HEK293 (cell line): ENCODE measurements around the gene PIM1.

ENCODE experiments used
- BCL11A ChIP-seq: fragments of 450-650 bp; formaldehyde crosslinking; IDR thresholded peaks from 2 replicates; pipeline ENCODE4 v1.5.1; 2016; ENCODE audit warnings: low read depth, missing biosample characterization, missing genetic modification characterization
- BCL11B ChIP-seq: fragments of 450-650 bp; formaldehyde crosslinking; IDR thresholded peaks from 2 replicates; pipeline ENCODE4 v1.5.1; 2016; ENCODE audit warnings: low read depth, missing biosample characterization, missing genetic modification characterization
- EGR2 ChIP-seq: fragments of 450-650 bp; formaldehyde crosslinking; IDR thresholded peaks from 2 replicates; pipeline ENCODE4 v1.5.1; 2016; ENCODE audit warnings: low read depth, missing biosample characterization, missing genetic modification characterization
- GLIS1 ChIP-seq: fragments of 450-650 bp; formaldehyde crosslinking; IDR thresholded peaks from 2 replicates; pipeline ENCODE4 v1.5.1; 2016; ENCODE audit warnings: missing biosample characterization, missing genetic modification characterization
- GLIS2 ChIP-seq: fragments of 450-650 bp; formaldehyde crosslinking; IDR thresholded peaks from 2 replicates; pipeline ENCODE4 v1.5.1; 2016; ENCODE audit warnings: missing biosample characterization, missing genetic modification characterization
- HOXA7 ChIP-seq: sonication (generic); formaldehyde crosslinking; IDR thresholded peaks from 2 replicates; pipeline ENCODE4 v1.8.1; 2022; ENCODE audit warnings: missing genetic modification reagents, borderline replicate concordance
- OSR2 ChIP-seq: fragments of 450-650 bp; formaldehyde crosslinking; IDR thresholded peaks from 2 replicates; pipeline ENCODE4 v1.5.1; 2016; ENCODE audit warnings: missing biosample characterization, missing genetic modification characterization
- PBX3 ChIP-seq: sonication (generic); formaldehyde crosslinking; IDR thresholded peaks from 2 replicates; pipeline ENCODE4 v1.8.1; 2022; ENCODE audit warnings: mild to moderate bottlenecking, moderate library complexity, missing genetic modification reagents
- PRDM10 ChIP-seq: fragments of 450-650 bp; formaldehyde crosslinking; IDR thresholded peaks from 2 replicates; pipeline ENCODE4 v1.5.1; 2016; ENCODE audit warnings: missing biosample characterization, missing genetic modification characterization
- SCRT1 ChIP-seq: fragments of 450-650 bp; formaldehyde crosslinking; IDR thresholded peaks from 2 replicates; pipeline ENCODE4 v1.5.1; 2016; ENCODE audit warnings: missing biosample characterization, missing genetic modification characterization, borderline replicate concordance
- SP2 ChIP-seq: fragments of 450-650 bp; formaldehyde crosslinking; IDR thresholded peaks from 2 replicates; pipeline ENCODE4 v1.5.1; 2016; ENCODE audit warnings: missing biosample characterization, missing genetic modification characterization
- TRIM28 ChIP-seq: IDR thresholded peaks from 2 replicates; pipeline ENCODE4 v1.6.1; 2011; ENCODE audit warnings: low read length, control low read depth, borderline replicate concordance
- YY1 ChIP-seq: fragments of 450-650 bp; formaldehyde crosslinking; IDR thresholded peaks from 2 replicates; pipeline ENCODE4 v1.5.1; 2018; ENCODE audit warnings: missing biosample characterization, missing genetic modification characterization
- ZBTB7A ChIP-seq: fragments of 450-650 bp; formaldehyde crosslinking; IDR thresholded peaks from 2 replicates; pipeline ENCODE4 v1.5.1; 2016; ENCODE audit warnings: low read depth, missing biosample characterization, missing genetic modification characterization
- ZBTB8A ChIP-seq: fragments of 450-650 bp; formaldehyde crosslinking; IDR thresholded peaks from 2 replicates; pipeline ENCODE4 v1.5.1; 2016; ENCODE audit warnings: missing biosample characterization, missing genetic modification characterization
- ZNF114 ChIP-seq: fragments of 450-650 bp; formaldehyde crosslinking; IDR thresholded peaks from 2 replicates; pipeline ENCODE4 v1.5.0; 2017; ENCODE audit warnings: missing biosample characterization, missing genetic modification characterization
- ZNF157 ChIP-seq: fragments of 450-650 bp; formaldehyde crosslinking; IDR thresholded peaks from 2 replicates; pipeline ENCODE4 v1.5.1; 2016; ENCODE audit warnings: missing biosample characterization, missing genetic modification characterization
- ZNF223 ChIP-seq: fragments of 450-650 bp; formaldehyde crosslinking; IDR thresholded peaks from 2 replicates; pipeline ENCODE4 v1.5.1; 2016; ENCODE audit warnings: missing biosample characterization, missing genetic modification characterization
- ZNF248 ChIP-seq: fragments of 450-650 bp; formaldehyde crosslinking; IDR thresholded peaks from 2 replicates; pipeline ENCODE4 v1.5.1; 2017; ENCODE audit warnings: missing biosample characterization, missing genetic modification characterization
- ZNF302 ChIP-seq: fragments of 450-650 bp; formaldehyde crosslinking; IDR thresholded peaks from 2 replicates; pipeline ENCODE4 v1.5.1; 2016; ENCODE audit warnings: missing biosample characterization, missing genetic modification characterization, low read depth
- ZNF311 ChIP-seq: fragments of 450-650 bp; formaldehyde crosslinking; IDR thresholded peaks from 2 replicates; pipeline ENCODE4 v1.5.1; 2017; ENCODE audit warnings: missing biosample characterization, missing genetic modification characterization, borderline replicate concordance
- ZNF335 ChIP-seq: fragments of 450-650 bp; formaldehyde crosslinking; conservative IDR thresholded peaks from 2 replicates; pipeline ENCODE4 v1.5.1; 2016; ENCODE audit warnings: missing biosample characterization, missing genetic modification characterization
- ZNF350 ChIP-seq: fragments of 450-650 bp; formaldehyde crosslinking; IDR thresholded peaks from 2 replicates; pipeline ENCODE4 v1.5.0; 2017; ENCODE audit warnings: missing biosample characterization, mild to moderate bottlenecking, missing genetic modification characterization
- ZNF426 ChIP-seq: fragments of 450-650 bp; formaldehyde crosslinking; IDR thresholded peaks from 2 replicates; pipeline ENCODE4 v1.5.1; 2017; ENCODE audit warnings: missing biosample characterization, missing genetic modification characterization, mild to moderate bottlenecking, inconsistent platforms, moderate library complexity
- ZNF48 ChIP-seq: fragments of 450-650 bp; formaldehyde crosslinking; IDR thresholded peaks from 2 replicates; pipeline ENCODE4 v1.5.1; 2016; ENCODE audit warnings: missing biosample characterization, missing genetic modification characterization
- ZNF521 ChIP-seq: fragments of 450-650 bp; formaldehyde crosslinking; IDR thresholded peaks from 2 replicates; pipeline ENCODE4 v1.5.1; 2017; ENCODE audit warnings: missing biosample characterization, mild to moderate bottlenecking, missing genetic modification characterization
- ZNF701 ChIP-seq: fragments of 450-650 bp; formaldehyde crosslinking; IDR thresholded peaks from 2 replicates; pipeline ENCODE4 v1.5.1; 2016; ENCODE audit warnings: missing biosample characterization, missing genetic modification characterization
- TF ChIP-seq, protein P1 (sequence below): fragments of 450-650 bp; formaldehyde crosslinking; IDR thresholded peaks from 2 replicates; pipeline ENCODE4 v1.5.1; 2016; ENCODE audit warnings: missing biosample characterization, missing genetic modification characterization
- TF ChIP-seq, protein P2 (sequence below): fragments of 450-650 bp; formaldehyde crosslinking; IDR thresholded peaks from 2 replicates; pipeline ENCODE4 v1.5.1; 2016; ENCODE audit warnings: missing biosample characterization, missing genetic modification characterization
- TF ChIP-seq, protein P3 (sequence below): fragments of 450-650 bp; formaldehyde crosslinking; IDR thresholded peaks from 2 replicates; pipeline ENCODE4 v1.5.1; 2016; ENCODE audit warnings: missing biosample characterization, missing genetic modification characterization

Gene PIM1

DNA sequence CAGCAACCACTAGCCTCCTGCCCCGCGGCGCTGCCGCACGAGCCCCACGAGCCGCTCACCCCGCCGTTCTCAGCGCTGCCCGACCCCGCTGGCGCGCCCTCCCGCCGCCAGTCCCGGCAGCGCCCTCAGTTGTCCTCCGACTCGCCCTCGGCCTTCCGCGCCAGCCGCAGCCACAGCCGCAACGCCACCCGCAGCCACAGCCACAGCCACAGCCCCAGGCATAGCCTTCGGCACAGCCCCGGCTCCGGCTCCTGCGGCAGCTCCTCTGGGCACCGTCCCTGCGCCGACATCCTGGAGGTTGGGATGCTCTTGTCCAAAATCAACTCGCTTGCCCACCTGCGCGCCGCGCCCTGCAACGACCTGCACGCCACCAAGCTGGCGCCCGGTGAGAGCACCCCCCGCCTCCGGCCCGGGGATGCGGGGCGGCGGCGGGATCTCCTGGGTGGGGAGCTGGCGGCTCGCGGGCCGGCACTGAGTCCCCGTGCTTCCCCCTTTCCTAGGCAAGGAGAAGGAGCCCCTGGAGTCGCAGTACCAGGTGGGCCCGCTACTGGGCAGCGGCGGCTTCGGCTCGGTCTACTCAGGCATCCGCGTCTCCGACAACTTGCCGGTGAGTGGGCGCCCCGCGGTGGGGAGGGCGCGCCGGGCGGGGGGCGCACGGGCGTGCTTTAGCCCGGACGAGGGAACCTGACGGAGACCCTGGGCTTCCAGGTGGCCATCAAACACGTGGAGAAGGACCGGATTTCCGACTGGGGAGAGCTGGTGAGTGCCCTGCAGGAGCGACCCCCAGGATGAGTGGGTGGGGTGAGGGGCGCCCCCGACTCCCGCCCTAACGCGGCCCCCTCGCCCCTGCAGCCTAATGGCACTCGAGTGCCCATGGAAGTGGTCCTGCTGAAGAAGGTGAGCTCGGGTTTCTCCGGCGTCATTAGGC is 585 bp downstream of the PIM1 start (continued):
- TF ChIP-seq SCRT1 (tag by site-specific recombination) (no peak), ZNF350 (tag by site-specific recombination) (no peak), PRDM10 (tag by site-specific recombination) (no peak), ZNF157 (tag by site-specific recombination) (no peak), ZNF521 (no peak), YY1 (no peak), ZNF48 (no peak), GLIS2 (tag by site-specific recombination) (peak; percentile 92), PBX3 (CRISPR knock-in tag) (0 out of 2 replicates have a peak, but pooled peaks have one; percentile 63), GLIS1 (tag by site-specific recombination) (peak; percentile 59), ZBTB7A (tag by site-specific recombination) (0 out of 2 replicates have a peak, but pooled peaks have one; percentile 24), ZBTB8A (peak; percentile 99), ZNF311 (tag by site-specific recombination) (no peak), BCL11A (tag by site-specific recombination) (no peak), ZNF426 (tag by site-specific recombination) (no peak), ZNF302 (no peak), SP2 (tag by site-specific recombination) (no peak), HOXA7 (CRISPR knock-in tag) (no peak), ZNF701 (tag by site-specific recombination) (no peak), EGR2 (tag by site-specific recombination) (peak; percentile 88), ZNF114 (no peak), ZNF248 (tag by site-specific recombination) (no peak), BCL11B (tag by site-specific recombination) (no peak; the same call in 1 of the 2 replicates), ZNF223 (tag by site-specific recombination) (no peak), ZNF335 (tag by site-specific recombination) (peak; percentile 72), OSR2 (tag by site-specific recombination) (peak; percentile 37; the same call in 1 of the 2 replicates), TRIM28 (no peak)
- TF ChIP-seq, protein P1, sequence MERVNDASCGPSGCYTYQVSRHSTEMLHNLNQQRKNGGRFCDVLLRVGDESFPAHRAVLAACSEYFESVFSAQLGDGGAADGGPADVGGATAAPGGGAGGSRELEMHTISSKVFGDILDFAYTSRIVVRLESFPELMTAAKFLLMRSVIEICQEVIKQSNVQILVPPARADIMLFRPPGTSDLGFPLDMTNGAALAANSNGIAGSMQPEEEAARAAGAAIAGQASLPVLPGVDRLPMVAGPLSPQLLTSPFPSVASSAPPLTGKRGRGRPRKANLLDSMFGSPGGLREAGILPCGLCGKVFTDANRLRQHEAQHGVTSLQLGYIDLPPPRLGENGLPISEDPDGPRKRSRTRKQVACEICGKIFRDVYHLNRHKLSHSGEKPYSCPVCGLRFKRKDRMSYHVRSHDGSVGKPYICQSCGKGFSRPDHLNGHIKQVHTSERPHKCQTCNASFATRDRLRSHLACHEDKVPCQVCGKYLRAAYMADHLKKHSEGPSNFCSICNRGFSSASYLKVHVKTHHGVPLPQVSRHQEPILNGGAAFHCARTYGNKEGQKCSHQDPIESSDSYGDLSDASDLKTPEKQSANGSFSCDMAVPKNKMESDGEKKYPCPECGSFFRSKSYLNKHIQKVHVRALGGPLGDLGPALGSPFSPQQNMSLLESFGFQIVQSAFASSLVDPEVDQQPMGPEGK (tag by site-specific recombination), result peak; percentile 93
- TF ChIP-seq, protein P2, sequence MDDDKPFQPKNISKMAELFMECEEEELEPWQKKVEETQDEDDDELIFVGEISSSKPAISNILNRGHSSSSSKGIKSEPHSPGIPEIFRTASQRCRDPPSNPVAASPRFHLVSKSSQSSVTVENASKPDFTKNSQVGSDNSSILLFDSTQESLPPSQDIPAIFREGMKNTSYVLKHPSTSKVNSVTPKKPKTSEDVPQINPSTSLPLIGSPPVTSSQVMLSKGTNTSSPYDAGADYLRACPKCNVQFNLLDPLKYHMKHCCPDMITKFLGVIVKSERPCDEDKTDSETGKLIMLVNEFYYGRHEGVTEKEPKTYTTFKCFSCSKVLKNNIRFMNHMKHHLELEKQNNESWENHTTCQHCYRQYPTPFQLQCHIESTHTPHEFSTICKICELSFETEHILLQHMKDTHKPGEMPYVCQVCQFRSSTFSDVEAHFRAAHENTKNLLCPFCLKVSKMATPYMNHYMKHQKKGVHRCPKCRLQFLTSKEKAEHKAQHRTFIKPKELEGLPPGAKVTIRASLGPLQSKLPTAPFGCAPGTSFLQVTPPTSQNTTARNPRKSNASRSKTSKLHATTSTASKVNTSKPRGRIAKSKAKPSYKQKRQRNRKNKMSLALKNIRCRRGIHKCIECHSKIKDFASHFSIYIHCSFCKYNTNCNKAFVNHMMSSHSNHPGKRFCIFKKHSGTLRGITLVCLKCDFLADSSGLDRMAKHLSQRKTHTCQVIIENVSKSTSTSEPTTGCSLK (tag by site-specific recombination), result no peak
- TF ChIP-seq, protein P3, sequence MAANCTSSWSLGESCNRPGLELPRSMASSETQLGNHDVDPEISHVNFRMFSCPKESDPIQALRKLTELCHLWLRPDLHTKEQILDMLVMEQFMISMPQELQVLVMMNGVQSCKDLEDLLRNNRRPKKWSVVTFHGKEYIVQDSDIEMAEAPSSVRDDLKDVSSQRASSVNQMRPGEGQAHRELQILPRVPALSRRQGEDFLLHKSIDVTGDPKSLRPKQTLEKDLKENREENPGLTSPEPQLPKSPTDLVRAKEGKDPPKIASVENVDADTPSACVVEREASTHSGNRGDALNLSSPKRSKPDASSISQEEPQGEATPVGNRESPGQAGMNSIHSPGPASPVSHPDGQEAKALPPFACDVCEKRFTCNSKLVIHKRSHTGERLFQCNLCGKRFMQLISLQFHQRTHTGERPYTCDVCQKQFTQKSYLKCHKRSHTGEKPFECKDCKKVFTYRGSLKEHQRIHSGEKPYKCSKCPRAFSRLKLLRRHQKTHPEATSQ (tag by site-specific recombination), result no peak
